Neural progenitor cell (in vitro differentiated cells): ENCODE results near the gene VWC2L.

Experiments used
- CTCF ChIP-seq: fragments of 200-600 bp; sonication (generic); IDR thresholded peaks from 2 replicates; pipeline ENCODE4 v1.5.1; 2017; ENCODE audit warnings: antibody characterized with exemption, mild to moderate bottlenecking
- EZH2 ChIP-seq: fragments of 200-600 bp; sonication (generic); IDR thresholded peaks from 2 replicates; pipeline ENCODE4 v1.6.1; 2017; ENCODE audit warnings: antibody characterized with exemption, mild to moderate bottlenecking, moderate library complexity
- EZH2phosphoT487 ChIP-seq: fragments of 200-600 bp; sonication (generic); IDR thresholded peaks from 2 replicates; pipeline ENCODE4 v1.6.1; 2017; ENCODE audit warnings: antibody characterized with exemption

- no peak for TF ChIP-seq EZH2
- no peak for TF ChIP-seq CTCF
- TF ChIP-seq EZH2phosphoT487: no peak
These were observed 81.3 kb downstream of the VWC2L start for GRCh38 chr2:214492152-214492551.
